OCI-LY7 (cell line): ENCODE results near the gene SPAG16.

ENCODE experiments used
- CTCF ChIP-seq: fragments of 200-600 bp; sonication (generic); conservative IDR thresholded peaks from 2 replicates; pipeline ENCODE4 v1.5.1; 2014; ENCODE audit warnings: mild to moderate bottlenecking, antibody characterized with exemption, low read length, moderate library complexity, mixed read lengths
- EZH2phosphoT487 ChIP-seq: fragments of 200-600 bp; sonication (generic); IDR thresholded peaks from 2 replicates; pipeline ENCODE4 v1.6.1; 2018; ENCODE audit warnings: low read depth, borderline replicate concordance, mild to moderate bottlenecking, mixed run types, antibody characterized with exemption, low read length, moderate library complexity, mixed read lengths

- TF ChIP-seq CTCF (peak; percentile 44; the same call in 1 of the 2 replicates), EZH2phosphoT487 (no peak)
Observed at GRCh38 chr2:214378455-214379103, 1094.3 kb downstream of the SPAG16 start.
